Epidermal melanocyte (primary cell): ENCODE measurements around the gene RPTOR.
A peak's percentile ranks its signal among the peaks of the same experiment; 100 is the strongest.

ENCODE experiments used
- DNase-seq: peaks from one replicate; pipeline ENCODE4 v3.0.0; 2011; ENCODE audit warnings: low spot score; ENCODE audit not compliant: insufficient read length

The RPTOR gene

DNA sequence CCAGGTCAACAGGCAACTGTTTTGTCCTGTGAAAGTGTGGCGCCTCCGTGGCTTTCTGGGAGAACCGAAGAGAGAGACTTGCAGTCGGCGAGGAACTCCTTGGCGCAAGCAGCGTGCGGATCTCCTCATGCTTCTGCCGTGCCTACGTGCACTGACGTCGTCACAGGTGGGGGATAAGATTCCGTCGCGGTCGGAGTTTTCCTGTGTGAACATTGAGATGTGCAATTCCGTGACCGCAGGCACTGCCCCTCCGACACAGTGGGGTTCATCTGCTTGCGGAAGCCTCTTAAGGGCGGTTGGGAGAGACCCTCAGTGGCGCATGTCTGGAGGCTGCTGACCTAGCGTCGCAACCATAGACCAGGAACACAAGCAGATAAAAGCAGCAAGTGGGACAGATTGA is 234.7 kb downstream of the RPTOR start:
- DNase-seq, result no peak

- no peak for DNase-seq
Measured at GRCh38 chr17:80779961-80780380, 235.3 kb downstream of the RPTOR start.

- DNase-seq, result no peak
Measured at GRCh38 chr17:80780381-80781198, 236.0 kb downstream of the RPTOR start.

DNA sequence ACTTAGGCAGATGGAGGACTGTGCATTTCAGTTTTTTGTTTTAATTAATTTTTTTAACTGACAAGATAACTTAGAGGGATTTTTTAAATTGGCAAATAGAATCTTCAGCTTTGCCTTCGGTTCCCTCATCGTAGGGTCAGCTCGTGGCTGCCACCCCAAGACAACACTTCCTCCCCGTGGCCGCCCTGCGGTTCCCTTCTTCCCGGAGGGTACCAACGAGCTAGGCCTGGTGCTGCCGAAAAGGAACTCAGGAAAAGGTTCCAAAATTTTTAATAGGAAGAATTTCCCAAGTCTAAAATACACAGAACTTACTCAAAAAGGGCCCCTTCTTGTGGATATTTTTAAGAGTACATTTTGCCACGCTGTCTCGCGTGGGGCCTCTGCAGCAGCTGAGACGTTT is 236.6 kb downstream of the RPTOR start:
- no peak for DNase-seq

- DNase-seq, result no peak
Measured at GRCh38 chr17:80781807-80782277, 237.2 kb downstream of the RPTOR start.

- no peak for DNase-seq
Measured at GRCh38 chr17:80782536-80783427, 238.1 kb downstream of the RPTOR start.

GRCh38 chr17:80783486-80783885 is 238.8 kb downstream of the RPTOR start:
- no peak for DNase-seq

GRCh38 chr17:80783971-80784370 is 239.3 kb downstream of the RPTOR start:
- DNase-seq, result no peak

DNA sequence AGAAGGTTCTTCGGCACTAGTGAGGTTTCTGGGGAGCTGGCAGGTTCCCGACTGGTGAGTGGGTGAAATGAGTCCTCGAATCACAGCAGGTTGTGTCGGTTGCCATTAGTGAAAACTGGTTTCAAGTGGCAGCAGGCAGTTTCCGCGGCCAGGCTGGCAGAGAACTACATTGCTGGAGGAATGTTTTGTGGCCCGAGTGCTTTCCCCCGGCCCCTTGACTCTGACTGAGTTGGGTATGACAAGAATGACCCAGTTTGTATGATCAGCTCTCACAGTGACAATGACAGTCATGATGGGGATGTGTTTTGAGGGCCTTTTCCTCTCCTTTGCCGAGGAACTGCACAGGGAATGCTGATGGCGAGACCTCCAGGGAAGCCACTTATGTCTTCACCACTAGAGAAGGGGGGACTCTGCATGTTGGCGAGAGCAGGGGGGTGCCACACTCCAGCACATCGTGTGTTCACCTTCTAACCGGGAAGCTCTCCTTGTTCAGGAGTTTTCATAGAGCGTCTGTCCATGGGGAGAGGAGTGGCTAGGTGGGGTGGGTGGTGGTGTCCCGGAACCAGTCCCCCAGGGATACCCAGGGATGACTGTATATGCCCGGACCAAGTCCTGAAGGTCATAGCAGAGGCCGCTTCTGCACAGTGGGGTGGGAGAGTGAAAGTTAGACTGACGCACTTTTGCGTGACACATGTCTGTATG is 241.0 kb downstream of the RPTOR start:
- no peak for DNase-seq

GRCh38 chr17:80786470-80786869 is 241.8 kb downstream of the RPTOR start:
- peak; percentile 42 for DNase-seq

DNA sequence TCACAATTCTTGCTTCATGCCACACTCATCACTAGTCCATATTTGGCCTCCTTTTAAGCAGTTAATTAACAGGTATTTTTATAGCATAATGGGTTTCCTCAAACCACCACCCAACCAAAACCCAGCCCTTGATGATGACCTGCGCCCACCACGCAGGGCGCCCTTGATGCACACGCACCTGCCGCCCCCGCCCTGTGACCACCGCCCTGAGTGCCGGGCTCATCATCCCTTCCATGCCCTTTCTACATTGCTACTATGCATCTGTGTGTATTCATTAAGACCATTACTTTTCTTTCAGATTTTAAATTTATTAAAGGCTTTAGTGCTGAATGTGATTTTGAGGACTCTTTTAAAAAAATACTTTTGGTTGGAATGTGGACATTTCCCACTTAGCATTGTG is 242.2 kb downstream of the RPTOR start:
- DNase-seq, result no peak

- no peak for DNase-seq
Measured at GRCh38 chr17:80787881-80788280, 243.2 kb downstream of the RPTOR start.

- peak; percentile 79 for DNase-seq
Measured at GRCh38 chr17:80789356-80789902, 244.8 kb downstream of the RPTOR start.

DNA sequence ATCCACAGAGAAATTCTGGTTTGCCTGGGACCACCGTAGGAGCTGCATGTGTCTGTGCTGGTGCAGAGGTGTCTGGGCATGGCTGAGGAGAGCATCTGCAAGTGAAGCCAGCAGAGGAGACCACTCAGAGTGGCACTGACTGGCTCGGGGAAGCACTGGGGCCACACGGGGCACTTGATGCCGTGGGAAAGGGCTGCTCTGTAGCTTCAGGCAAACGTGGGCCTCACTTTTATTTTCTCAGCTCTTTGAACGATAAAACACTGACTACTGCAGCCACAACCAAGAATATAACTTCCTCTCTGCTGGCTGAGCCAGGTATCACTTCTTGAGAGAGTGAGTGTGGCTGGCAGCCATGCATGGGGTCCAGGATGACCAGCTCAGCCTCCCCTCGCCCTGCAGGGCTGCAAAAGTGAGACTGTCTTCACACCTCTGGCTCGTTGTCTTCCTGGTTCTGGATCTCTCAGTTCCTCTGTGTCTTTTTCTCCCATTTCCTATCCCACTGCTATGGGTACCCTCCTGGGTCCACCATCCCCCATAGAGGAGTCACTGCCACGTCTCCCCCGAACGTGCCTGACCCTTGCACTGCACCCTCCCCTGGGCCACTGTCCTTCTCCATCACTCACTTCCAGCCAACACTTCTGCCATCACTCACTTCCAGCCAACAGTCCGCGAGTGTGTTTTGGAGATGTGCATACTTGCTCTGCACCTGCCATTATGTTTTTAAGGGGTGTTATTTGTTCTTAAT is 245.6 kb downstream of the RPTOR start:
- DNase-seq, result no peak

DNA sequence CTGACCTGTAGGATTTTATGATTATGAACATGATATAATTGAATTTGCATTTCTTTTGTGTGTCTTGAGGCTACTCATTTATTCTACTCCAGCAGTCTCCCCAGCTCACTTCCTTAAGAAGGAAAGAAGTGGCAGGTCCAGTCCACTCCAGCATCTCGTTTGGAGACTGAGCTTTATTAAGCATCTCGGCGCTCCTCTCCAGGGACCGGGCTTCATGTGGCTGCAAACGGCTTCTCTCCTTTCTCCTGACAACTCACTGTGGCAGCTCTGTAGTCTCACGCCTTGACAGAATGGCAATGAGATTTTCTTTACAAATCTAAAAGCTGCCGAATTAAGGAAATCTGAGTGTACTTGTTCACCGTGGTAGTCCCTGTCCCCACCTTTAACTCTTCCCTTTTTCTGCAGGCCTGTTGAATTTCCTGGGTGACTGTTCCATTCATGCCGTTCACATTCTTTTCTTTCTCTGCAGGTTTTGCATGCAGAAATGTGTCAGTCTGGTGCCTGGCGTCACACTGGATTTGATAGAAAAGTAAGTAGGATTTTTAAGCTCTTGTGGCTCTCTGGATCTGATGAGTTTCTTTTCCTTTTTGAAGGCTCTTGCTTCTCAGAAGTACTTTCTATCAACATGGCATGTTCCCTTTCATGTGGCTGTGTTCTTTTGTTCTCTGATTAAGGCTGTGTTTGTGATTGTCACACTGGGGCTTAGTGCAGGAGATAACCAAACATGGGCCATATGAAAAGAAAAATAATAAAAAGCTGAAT is 246.5 kb downstream of the RPTOR start:
- DNase-seq, result no peak

- DNase-seq, result peak; percentile 57
Measured at GRCh38 chr17:80791758-80792284, 247.2 kb downstream of the RPTOR start.

DNA sequence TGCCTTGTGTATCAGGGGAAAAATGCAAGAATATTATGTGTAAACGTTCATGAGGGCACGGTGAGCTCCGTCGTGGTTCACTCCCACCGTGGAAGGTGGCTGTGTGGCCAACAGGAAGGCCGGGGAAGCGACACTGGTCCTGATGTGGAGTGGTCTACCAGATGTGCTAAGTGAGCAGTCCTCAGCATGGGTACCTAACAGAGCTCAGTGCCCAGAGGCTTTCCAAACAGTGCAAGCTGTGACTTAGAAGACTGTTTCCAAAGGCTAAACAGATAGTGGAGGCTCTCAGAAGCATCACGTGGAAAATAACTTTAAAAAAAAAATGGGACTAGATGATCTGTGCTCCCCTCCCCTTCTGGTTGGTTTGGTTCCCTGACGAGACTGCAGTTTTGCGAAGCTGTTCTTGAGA is 247.7 kb downstream of the RPTOR start:
- peak; percentile 43 for DNase-seq

- no peak for DNase-seq
Measured at GRCh38 chr17:80793421-80793820, 248.8 kb downstream of the RPTOR start.

GRCh38 chr17:80793851-80794267 is 249.2 kb downstream of the RPTOR start:
- DNase-seq, result no peak
